HG02885 (cell line): ENCODE measurements around the gene LRCH1.

Source experiments
- ATAC-seq: cut with Tn5 transposase; IDR thresholded peaks from one replicate; pipeline ENCODE4 v1.9.1; 2021; ENCODE audit warnings: mild to moderate bottlenecking; ENCODE audit not compliant: unreplicated experiment, poor library complexity

LRCH1 gene

GRCh38 chr13:46586751-46587514, 34.0 kb downstream of the LRCH1 start:
- no peak for ATAC-seq

DNA sequence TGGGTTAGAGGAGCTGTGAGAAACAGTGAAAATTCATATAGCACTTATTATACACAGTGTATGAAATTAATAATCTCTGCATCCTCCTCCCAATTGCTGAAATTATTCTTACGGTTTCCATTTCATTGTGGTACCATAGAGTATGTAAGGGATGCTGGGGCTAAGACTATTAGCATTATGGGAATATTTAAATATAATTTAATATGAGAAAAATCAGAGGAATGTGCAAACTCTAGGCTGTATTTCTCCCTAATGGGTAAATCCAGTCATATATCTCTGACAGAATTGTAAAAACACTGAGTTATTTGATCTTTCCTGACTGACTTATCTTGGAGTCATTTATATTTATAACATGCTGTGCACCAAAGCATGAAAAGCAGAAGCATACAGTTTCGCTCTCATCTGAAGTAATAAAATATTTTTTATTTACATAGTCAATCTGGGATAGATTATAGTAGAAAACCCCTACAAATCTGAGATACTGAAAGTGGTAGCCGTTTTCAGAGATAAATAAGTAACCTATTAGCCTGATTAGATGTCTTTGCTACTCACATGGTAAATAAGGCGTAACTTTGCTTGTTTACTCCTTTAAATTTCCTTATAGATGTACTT, 34.9 kb downstream of the LRCH1 start:
- ATAC-seq = peak; percentile 53

- ATAC-seq = no peak
These were observed 39.4 kb downstream of the LRCH1 start for GRCh38 chr13:46592385-46592784.

- ATAC-seq = peak; percentile 64
These were observed 40.4 kb downstream of the LRCH1 start for GRCh38 chr13:46593398-46593797.

DNA sequence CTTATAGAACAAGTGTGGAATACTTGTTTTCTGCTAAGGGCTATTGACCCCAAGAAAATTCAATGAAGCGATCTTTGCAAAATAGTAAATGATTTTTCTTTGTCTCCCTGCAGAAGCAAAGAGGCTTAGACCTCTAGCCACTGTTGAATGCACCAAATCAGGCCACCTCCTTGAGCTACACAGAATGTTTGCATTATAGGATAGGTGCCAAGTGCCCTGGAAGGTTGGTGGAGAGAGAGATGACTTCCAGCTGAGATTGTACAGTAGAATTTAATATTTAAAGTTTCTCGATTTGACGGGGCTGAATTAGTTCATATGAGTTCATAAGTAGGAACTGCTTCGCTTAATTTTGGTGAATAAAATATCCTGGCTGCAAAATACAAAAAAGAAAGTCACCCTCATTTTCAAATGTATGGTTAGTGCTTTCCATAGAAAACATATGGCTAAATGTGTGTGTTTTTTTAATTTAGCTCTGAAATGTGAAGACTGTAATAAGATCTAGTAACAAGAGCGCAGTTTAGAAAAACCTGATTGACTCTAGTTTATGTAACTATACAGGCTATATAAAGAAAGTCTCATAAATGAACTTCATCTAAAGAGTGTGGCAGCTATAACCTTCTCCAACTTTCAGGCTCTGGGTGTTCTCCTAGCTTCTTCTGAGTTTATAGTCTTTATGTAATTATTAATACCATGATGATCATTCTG, 41.6 kb downstream of the LRCH1 start:
- ATAC-seq = no peak

- ATAC-seq = no peak
These were observed 42.3 kb downstream of the LRCH1 start for GRCh38 chr13:46595136-46595884.

DNA sequence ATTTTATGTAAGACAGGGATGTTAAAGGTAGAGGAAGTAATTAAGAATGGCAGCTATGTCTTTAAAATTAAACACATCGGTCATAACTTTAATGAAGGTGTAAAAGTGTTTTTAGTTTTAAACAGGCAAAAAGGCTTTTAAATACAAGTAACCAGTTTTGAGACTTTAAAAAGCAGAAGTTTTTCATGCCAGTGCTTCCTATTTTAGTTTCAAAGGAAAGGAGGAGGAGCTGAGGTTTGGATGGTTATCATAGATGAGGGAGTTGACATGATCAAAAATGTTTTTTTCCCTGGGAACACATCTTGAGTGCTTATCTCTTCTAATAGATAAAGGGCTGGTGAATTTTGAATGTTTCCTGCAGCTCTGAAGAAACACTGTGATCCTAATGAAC, 42.9 kb downstream of the LRCH1 start:
- no peak for ATAC-seq

- no peak for ATAC-seq
These were observed 43.5 kb downstream of the LRCH1 start for GRCh38 chr13:46596466-46596865.

- peak; percentile 42 for ATAC-seq
These were observed 45.3 kb downstream of the LRCH1 start for GRCh38 chr13:46598140-46598819.

DNA sequence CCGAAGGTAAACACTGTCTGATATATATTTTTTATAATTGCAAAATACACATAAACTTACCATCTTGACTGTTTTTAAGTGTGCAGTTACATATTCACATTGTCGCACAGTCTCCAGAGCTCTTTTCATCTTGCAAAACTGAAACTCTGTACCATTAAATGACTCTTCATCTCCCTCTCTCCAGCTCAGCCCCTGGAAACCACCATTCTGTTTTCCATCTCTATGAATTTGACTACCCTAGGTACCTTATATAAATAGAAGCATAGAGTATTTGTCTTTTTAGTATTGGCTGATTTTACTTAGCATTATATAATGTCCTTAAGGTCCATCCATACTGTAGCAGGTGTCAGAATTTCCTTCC, 45.8 kb downstream of the LRCH1 start:
- peak; percentile 52 for ATAC-seq

- no peak for ATAC-seq
These were observed 48.0 kb downstream of the LRCH1 start for GRCh38 chr13:46600943-46601311.

DNA sequence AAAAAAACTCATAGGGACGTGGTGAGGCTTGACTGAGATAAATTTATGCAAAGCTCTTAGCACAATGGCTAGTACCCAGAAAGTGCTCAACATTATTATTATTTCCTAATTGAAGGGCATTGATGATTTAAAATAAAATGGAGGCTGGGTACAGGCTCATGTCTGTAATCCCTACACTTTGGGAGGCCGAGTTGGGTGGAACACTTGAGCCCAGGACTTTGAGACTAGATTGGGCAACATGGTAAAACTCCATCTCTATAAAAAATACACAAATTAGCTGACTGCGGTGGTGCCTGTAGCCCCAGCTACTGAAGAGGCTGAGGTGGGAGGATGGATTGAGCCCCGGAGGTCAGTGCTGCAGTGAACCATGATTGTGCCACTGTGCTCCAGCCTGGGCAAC, 49.6 kb downstream of the LRCH1 start:
- ATAC-seq = no peak

GRCh38 chr13:46603165-46603603, 50.2 kb downstream of the LRCH1 start:
- no peak for ATAC-seq

GRCh38 chr13:46604226-46604990, 51.4 kb downstream of the LRCH1 start:
- ATAC-seq = no peak

GRCh38 chr13:46605076-46605824, 52.3 kb downstream of the LRCH1 start:
- ATAC-seq = no peak

DNA sequence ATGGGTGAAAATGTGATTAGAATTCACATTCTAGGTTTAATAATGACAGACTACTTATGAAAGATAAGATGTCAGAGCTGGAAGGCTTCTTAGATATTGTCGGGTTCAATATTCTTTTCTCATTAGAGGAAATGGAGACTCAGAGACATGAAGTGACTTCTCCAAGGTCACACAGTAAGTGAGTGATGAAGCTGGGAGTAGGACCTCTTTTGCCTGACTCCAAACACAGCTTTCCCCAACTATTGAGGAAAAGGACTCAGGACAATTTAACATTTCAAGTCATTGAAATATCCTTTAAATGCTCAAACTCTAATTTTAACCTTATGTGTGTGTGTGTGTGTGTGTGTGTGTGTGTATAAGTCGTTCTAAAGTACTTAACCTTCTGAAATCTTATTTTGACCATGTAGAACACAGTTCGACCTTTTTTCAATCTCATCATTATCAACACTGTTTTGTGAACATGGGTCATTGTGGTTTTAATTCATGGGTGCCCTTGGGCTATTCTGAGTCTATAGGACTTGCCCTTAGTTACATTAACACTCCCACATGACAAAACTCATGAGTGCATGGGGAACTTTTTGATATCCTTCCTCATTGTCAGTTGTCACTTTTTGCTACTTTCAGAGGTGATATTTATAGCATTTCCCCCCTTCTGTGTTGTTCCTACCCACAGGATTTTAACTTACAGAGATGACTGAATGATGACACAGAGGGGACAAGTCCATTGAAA, 53.0 kb downstream of the LRCH1 start:
- ATAC-seq = peak; percentile 48

GRCh38 chr13:46606970-46607369, 54.0 kb downstream of the LRCH1 start:
- no peak for ATAC-seq
